ENCODE measurements around the gene SLC5A10.

DNA sequence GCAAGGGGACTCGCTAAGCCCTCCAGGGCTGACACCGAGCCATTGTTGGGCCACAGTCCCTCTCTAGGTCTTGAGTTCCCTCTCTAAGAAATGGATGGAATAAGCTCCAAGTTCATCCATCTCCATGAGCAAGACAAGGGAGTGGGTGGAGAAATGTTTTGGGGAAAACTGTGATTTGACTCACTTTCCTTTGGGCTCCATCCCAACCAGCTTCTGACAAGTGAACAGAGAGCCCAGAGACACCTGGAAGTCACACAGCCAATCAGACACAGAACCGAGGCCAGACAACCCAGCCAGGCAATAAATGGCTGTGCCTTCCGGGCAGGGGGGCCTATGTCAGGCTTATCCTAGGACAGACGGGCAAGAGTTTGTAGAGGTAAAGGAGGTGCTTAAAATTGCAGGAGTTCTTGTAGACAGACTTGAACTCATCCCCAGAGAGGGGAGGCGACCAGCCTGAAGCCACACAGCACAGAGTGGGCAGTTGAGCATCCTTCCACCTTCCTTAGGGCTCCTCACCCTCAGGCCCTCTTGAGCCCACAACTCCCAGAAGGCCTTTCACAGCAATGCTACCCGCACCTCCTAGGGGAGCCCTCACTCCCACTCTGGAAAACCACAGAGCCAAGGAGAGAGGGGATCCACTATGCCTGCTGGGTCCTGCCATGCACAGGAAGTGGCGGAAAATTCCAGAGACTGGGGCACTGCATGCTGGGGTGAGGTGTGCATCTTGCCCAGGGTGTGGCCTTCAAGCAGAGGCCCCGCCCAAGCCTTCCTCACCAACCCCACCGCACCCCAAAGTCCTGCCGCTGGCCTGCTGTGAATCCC lies 62.1 kb downstream of the SLC5A10 start:
- TF ChIP-seq, protein P1, sequence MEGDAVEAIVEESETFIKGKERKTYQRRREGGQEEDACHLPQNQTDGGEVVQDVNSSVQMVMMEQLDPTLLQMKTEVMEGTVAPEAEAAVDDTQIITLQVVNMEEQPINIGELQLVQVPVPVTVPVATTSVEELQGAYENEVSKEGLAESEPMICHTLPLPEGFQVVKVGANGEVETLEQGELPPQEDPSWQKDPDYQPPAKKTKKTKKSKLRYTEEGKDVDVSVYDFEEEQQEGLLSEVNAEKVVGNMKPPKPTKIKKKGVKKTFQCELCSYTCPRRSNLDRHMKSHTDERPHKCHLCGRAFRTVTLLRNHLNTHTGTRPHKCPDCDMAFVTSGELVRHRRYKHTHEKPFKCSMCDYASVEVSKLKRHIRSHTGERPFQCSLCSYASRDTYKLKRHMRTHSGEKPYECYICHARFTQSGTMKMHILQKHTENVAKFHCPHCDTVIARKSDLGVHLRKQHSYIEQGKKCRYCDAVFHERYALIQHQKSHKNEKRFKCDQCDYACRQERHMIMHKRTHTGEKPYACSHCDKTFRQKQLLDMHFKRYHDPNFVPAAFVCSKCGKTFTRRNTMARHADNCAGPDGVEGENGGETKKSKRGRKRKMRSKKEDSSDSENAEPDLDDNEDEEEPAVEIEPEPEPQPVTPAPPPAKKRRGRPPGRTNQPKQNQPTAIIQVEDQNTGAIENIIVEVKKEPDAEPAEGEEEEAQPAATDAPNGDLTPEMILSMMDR (conservative IDR thresholded peaks at IDR 0.05; ENCODE audit: low read depth in 2 of 2), result no peak
- TF ChIP-seq EZH2 (IDR thresholded peaks at IDR 0.05; ENCODE audit: low read depth, unreplicated experiment), result no peak
- no peak for TF ChIP-seq EZH2phosphoT487 (IDR thresholded peaks at IDR 0.05; ENCODE audit: unreplicated experiment)
- TF ChIP-seq POLR2AphosphoS5 (IDR thresholded peaks at IDR 0.05; ENCODE audit: low read depth), result no peak
- TF ChIP-seq, protein P2, sequence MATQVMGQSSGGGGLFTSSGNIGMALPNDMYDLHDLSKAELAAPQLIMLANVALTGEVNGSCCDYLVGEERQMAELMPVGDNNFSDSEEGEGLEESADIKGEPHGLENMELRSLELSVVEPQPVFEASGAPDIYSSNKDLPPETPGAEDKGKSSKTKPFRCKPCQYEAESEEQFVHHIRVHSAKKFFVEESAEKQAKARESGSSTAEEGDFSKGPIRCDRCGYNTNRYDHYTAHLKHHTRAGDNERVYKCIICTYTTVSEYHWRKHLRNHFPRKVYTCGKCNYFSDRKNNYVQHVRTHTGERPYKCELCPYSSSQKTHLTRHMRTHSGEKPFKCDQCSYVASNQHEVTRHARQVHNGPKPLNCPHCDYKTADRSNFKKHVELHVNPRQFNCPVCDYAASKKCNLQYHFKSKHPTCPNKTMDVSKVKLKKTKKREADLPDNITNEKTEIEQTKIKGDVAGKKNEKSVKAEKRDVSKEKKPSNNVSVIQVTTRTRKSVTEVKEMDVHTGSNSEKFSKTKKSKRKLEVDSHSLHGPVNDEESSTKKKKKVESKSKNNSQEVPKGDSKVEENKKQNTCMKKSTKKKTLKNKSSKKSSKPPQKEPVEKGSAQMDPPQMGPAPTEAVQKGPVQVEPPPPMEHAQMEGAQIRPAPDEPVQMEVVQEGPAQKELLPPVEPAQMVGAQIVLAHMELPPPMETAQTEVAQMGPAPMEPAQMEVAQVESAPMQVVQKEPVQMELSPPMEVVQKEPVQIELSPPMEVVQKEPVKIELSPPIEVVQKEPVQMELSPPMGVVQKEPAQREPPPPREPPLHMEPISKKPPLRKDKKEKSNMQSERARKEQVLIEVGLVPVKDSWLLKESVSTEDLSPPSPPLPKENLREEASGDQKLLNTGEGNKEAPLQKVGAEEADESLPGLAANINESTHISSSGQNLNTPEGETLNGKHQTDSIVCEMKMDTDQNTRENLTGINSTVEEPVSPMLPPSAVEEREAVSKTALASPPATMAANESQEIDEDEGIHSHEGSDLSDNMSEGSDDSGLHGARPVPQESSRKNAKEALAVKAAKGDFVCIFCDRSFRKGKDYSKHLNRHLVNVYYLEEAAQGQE (IDR thresholded peaks at IDR 0.05; ENCODE audit: unreplicated experiment), result no peak
- no peak for TF ChIP-seq CREB1 (CRISPR knock-in tag; IDR thresholded peaks at IDR 0.05; ENCODE audit: low read depth)
- TF ChIP-seq NANOG (IDR thresholded peaks at IDR 0.05; ENCODE audit: borderline replicate concordance), result no peak
- TF ChIP-seq JUNB (IDR thresholded peaks at IDR 0.05; ENCODE audit: unreplicated experiment), result no peak
- TF ChIP-seq ZNF331 (CRISPR knock-in tag; IDR thresholded peaks at IDR 0.05; ENCODE audit: low read depth), result no peak
- TF ChIP-seq, protein P3, sequence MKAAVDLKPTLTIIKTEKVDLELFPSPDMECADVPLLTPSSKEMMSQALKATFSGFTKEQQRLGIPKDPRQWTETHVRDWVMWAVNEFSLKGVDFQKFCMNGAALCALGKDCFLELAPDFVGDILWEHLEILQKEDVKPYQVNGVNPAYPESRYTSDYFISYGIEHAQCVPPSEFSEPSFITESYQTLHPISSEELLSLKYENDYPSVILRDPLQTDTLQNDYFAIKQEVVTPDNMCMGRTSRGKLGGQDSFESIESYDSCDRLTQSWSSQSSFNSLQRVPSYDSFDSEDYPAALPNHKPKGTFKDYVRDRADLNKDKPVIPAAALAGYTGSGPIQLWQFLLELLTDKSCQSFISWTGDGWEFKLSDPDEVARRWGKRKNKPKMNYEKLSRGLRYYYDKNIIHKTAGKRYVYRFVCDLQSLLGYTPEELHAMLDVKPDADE (IDR thresholded peaks at IDR 0.05), result no peak
- TF ChIP-seq, protein P4, sequence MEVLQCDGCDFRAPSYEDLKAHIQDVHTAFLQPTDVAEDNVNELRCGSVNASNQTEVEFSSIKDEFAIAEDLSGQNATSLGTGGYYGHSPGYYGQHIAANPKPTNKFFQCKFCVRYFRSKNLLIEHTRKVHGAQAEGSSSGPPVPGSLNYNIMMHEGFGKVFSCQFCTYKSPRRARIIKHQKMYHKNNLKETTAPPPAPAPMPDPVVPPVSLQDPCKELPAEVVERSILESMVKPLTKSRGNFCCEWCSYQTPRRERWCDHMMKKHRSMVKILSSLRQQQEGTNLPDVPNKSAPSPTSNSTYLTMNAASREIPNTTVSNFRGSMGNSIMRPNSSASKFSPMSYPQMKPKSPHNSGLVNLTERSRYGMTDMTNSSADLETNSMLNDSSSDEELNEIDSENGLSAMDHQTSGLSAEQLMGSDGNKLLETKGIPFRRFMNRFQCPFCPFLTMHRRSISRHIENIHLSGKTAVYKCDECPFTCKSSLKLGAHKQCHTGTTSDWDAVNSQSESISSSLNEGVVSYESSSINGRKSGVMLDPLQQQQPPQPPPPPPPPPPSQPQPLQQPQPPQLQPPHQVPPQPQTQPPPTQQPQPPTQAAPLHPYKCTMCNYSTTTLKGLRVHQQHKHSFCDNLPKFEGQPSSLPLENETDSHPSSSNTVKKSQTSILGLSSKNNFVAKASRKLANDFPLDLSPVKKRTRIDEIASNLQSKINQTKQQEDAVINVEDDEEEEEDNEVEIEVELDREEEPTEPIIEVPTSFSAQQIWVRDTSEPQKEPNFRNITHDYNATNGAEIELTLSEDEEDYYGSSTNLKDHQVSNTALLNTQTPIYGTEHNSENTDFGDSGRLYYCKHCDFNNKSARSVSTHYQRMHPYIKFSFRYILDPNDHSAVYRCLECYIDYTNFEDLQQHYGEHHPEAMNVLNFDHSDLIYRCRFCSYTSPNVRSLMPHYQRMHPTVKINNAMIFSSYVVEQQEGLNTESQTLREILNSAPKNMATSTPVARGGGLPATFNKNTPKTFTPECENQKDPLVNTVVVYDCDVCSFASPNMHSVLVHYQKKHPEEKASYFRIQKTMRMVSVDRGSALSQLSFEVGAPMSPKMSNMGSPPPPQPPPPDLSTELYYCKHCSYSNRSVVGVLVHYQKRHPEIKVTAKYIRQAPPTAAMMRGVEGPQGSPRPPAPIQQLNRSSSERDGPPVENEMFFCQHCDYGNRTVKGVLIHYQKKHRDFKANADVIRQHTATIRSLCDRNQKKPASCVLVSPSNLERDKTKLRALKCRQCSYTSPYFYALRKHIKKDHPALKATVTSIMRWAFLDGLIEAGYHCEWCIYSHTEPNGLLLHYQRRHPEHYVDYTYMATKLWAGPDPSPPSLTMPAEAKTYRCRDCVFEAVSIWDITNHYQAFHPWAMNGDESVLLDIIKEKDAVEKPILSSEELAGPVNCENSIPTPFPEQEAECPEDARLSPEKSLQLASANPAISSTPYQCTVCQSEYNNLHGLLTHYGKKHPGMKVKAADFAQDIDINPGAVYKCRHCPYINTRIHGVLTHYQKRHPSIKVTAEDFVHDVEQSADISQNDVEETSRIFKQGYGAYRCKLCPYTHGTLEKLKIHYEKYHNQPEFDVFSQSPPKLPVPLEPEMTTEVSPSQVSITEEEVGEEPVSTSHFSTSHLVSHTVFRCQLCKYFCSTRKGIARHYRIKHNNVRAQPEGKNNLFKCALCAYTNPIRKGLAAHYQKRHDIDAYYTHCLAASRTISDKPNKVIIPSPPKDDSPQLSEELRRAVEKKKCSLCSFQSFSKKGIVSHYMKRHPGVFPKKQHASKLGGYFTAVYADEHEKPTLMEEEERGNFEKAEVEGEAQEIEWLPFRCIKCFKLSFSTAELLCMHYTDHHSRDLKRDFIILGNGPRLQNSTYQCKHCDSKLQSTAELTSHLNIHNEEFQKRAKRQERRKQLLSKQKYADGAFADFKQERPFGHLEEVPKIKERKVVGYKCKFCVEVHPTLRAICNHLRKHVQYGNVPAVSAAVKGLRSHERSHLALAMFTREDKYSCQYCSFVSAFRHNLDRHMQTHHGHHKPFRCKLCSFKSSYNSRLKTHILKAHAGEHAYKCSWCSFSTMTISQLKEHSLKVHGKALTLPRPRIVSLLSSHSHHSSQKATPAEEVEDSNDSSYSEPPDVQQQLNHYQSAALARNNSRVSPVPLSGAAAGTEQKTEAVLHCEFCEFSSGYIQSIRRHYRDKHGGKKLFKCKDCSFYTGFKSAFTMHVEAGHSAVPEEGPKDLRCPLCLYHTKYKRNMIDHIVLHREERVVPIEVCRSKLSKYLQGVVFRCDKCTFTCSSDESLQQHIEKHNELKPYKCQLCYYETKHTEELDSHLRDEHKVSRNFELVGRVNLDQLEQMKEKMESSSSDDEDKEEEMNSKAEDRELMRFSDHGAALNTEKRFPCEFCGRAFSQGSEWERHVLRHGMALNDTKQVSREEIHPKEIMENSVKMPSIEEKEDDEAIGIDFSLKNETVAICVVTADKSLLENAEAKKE (CRISPR knock-in tag; IDR thresholded peaks at IDR 0.05), result no peak
- TF ChIP-seq STAT1 (IDR thresholded peaks at IDR 0.05; ENCODE audit: unreplicated experiment), result no peak
- TF ChIP-seq ZNF114 (CRISPR knock-in tag; IDR thresholded peaks at IDR 0.05), result no peak

Data from GM23338 (cell line).